C4-2B (cell line): ENCODE measurements around the gene MSX2.

Experiments
- H3K27ac ChIP-seq: fragments of 450-650 bp; 2 replicates; pipeline ENCODE4 v1.5.1; 2017
- ZFX ChIP-seq: fragments of 450-650 bp; IDR thresholded peaks from 2 replicates; pipeline ENCODE4 v1.6.1; 2017
- TF ChIP-seq, protein P1 (sequence below): fragments of 450-650 bp; conservative IDR thresholded peaks from 2 replicates; pipeline ENCODE4 v1.5.1; 2017; ENCODE audit warnings: mild to moderate bottlenecking

Gene MSX2

DNA sequence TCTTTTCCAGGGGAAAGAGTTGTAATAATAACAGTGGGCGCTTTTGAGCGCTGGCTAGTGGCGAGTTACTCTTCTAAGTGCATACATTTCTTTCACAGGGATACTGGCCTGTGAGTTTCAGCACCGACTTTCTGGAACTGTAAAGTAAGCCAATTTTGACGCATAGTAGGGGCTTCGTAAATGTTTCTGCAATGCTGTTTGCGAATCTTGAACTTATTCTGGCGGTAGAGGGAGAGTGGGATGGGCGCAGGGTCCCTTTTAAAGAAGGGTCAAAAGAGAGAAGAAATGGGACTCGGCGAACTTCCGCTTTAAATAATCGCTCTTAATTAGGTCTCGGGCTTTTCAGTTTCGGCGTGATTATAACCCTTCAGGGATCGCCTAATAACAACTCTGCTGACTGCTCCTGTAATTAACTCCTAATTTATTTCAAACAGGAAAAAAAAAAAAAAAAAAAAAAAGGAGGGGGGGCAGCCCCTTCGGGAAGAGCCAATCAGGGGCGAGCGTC lies 351 bp upstream of the MSX2 start:
- no peak for TF ChIP-seq ZFX
- TF ChIP-seq, protein P1, sequence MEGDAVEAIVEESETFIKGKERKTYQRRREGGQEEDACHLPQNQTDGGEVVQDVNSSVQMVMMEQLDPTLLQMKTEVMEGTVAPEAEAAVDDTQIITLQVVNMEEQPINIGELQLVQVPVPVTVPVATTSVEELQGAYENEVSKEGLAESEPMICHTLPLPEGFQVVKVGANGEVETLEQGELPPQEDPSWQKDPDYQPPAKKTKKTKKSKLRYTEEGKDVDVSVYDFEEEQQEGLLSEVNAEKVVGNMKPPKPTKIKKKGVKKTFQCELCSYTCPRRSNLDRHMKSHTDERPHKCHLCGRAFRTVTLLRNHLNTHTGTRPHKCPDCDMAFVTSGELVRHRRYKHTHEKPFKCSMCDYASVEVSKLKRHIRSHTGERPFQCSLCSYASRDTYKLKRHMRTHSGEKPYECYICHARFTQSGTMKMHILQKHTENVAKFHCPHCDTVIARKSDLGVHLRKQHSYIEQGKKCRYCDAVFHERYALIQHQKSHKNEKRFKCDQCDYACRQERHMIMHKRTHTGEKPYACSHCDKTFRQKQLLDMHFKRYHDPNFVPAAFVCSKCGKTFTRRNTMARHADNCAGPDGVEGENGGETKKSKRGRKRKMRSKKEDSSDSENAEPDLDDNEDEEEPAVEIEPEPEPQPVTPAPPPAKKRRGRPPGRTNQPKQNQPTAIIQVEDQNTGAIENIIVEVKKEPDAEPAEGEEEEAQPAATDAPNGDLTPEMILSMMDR: no peak
- H3K27ac ChIP-seq: peak overlapping the region; percentile 72

DNA sequence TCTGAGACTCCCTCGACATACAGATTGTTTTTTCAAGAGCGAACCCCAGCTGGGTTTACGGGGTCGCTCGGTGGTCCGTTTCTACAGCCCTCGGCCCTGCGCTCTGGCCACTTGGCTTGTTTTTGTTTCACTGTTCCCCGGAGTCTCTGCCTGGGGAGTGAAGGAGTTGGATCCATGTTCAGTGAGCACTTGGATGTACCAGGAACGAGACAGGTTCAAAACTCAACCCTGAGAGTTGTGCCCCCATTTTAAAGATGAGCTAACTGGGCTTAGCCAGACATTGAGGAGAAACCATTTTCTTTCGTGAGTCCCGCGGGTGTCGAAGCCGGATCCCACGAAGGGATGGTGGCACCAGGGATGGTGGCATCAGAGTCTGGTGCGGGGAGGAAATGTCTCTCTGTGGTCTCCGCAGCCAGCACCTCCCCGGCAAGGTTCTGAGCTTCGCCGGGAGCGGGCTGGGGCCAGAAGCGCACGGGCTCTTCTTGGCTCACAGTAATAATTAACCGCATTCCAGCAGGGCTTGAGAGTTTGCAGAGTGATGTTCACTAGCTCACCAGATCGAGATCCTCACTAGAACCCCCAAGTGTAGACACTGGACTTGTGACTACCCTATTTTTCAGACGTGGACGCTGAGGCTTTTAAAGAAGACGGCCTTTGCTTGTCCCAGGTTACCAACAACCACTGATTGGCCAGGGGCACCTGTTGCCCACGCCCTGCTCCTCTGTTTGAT lies 1.0 kb downstream of the MSX2 start:
- TF ChIP-seq, protein P1: no peak
- TF ChIP-seq ZFX: no peak
- H3K27ac ChIP-seq: peak overlapping the region; percentile 72

DNA sequence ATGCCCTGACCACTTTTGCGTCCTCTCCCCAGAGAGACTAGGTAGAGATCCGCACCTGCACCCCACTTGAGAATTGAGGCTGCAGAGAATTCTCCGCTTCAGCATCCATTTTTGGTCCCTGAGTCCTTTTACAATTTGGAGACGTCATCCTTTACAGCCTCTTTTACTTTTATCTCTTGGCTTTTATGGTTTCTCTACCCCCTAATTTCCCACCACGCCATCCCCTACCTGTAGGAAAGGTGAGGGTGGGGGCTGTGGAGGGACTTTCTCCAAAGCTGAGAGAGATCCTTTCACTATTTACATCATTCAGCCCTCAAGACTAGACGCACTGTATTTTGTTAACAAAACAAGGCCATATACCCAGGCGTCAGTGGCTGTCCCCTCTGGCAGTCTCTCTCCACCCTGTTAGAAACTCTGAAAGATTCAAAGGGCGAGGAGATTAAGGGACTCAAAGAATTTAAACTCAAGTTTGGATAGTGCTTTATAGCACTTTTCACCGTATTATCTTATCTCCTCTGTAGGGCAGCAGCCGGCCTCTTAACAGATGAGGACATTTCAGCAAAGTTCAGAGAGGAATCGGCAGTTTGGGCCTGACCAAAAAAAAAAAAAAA lies 1.7 kb downstream of the MSX2 start:
- no peak overlapping the region for H3K27ac ChIP-seq
- TF ChIP-seq ZFX: no peak
- TF ChIP-seq, protein P1: no peak

- TF ChIP-seq, protein P1: no peak
- no peak for TF ChIP-seq ZFX
- H3K27ac ChIP-seq: no peak overlapping the region
Observed at GRCh38 chr5:174726916-174727793, 2.8 kb downstream of the MSX2 start.

GRCh38 chr5:174727794-174728680 lies 3.7 kb downstream of the MSX2 start:
- no peak overlapping the region for H3K27ac ChIP-seq
- TF ChIP-seq ZFX: no peak
- TF ChIP-seq, protein P1: no peak

GRCh38 chr5:174729075-174729680 lies 4.8 kb downstream of the MSX2 start:
- no peak overlapping the region for H3K27ac ChIP-seq
- TF ChIP-seq, protein P1: no peak
- TF ChIP-seq ZFX: no peak
